ENCODE measurements around the gene BABAM2.

DNA sequence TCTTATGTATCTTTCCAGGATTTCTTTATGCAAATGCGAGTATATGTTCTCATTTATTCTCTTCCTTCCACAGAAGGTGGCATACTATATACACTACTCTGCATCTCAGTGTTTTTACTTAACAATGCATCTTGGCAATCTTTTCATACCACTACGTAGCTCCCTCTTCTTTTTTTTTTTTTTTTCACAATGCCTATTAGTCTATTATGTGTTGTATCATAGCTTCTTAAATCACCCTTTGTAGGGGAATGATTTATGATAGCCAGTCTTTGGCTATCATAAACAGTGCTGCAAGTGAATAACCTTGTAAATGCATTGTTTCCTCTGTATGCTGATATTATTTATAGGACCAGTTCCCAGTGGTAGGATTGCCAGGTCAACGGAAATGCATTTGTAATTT, 204.2 kb downstream of the BABAM2 start:
- TF ChIP-seq, protein P1, sequence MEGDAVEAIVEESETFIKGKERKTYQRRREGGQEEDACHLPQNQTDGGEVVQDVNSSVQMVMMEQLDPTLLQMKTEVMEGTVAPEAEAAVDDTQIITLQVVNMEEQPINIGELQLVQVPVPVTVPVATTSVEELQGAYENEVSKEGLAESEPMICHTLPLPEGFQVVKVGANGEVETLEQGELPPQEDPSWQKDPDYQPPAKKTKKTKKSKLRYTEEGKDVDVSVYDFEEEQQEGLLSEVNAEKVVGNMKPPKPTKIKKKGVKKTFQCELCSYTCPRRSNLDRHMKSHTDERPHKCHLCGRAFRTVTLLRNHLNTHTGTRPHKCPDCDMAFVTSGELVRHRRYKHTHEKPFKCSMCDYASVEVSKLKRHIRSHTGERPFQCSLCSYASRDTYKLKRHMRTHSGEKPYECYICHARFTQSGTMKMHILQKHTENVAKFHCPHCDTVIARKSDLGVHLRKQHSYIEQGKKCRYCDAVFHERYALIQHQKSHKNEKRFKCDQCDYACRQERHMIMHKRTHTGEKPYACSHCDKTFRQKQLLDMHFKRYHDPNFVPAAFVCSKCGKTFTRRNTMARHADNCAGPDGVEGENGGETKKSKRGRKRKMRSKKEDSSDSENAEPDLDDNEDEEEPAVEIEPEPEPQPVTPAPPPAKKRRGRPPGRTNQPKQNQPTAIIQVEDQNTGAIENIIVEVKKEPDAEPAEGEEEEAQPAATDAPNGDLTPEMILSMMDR (IDR thresholded peaks at IDR 0.05): no peak
- TF ChIP-seq POLR2A (IDR thresholded peaks at IDR 0.05; ENCODE audit: low read depth) (no peak), EP300 (IDR thresholded peaks at IDR 0.05) (no peak)

Data from esophagus muscularis mucosa (tissue), 4 donors.